Peyer's patch (tissue), 4 donors: ENCODE data around the gene TLL1.

Experiments
- POLR2A ChIP-seq, 2 donors: fragments of 450-650 bp; IDR thresholded peaks; one replicate each; pipeline ENCODE4 v1.5.1; 2017; ENCODE audit warnings: antibody characterized with exemption in 2 of 2, mild to moderate bottlenecking in 2 of 2, moderate library complexity in 2 of 2
- TF ChIP-seq, protein P1 (sequence below), 6 experiments: fragments of 450-650 bp in 4 of 6; fragments of 200-600 bp in 2 of 6; sonication (generic) in 1 of 6; IDR thresholded peaks; one replicate each; pipeline ENCODE4 v1.5.1; 2017 to 2019; ENCODE audit warnings: antibody characterized with exemption in 6 of 6, mild to moderate bottlenecking in 3 of 6, moderate library complexity in 1 of 6

DNA sequence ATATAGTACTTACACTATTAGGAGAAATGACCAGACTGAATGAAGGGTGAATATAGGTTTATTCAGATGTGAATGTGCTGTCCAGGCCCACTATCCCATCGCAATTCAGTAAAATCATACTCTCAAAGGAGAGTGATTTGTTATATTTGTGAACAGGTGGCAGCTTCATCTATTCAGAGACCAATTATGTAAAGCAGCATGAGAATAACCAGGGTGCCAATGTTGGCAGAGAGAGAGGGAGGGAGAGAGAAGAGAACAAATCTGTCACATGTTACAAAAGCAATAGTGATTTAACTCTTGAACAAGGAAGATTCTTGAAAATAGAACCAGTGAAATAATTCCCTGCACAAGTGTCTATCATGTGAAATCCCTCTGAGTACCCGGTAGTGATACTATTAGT lies 38.9 kb upstream of the TLL1 start:
- TF ChIP-seq, protein P1, sequence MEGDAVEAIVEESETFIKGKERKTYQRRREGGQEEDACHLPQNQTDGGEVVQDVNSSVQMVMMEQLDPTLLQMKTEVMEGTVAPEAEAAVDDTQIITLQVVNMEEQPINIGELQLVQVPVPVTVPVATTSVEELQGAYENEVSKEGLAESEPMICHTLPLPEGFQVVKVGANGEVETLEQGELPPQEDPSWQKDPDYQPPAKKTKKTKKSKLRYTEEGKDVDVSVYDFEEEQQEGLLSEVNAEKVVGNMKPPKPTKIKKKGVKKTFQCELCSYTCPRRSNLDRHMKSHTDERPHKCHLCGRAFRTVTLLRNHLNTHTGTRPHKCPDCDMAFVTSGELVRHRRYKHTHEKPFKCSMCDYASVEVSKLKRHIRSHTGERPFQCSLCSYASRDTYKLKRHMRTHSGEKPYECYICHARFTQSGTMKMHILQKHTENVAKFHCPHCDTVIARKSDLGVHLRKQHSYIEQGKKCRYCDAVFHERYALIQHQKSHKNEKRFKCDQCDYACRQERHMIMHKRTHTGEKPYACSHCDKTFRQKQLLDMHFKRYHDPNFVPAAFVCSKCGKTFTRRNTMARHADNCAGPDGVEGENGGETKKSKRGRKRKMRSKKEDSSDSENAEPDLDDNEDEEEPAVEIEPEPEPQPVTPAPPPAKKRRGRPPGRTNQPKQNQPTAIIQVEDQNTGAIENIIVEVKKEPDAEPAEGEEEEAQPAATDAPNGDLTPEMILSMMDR (IDR thresholded peaks at IDR 0.05): no peak
- TF ChIP-seq POLR2A (IDR thresholded peaks at IDR 0.05): no peak
